Measurements from ENCODE around the gene NKX2-1. TPM values are rescaled to one million over a fixed set of nuclear protein-coding genes. Genes with fewer than 3 reads are reported as not detected.

Gene NKX2-1
- polyA plus RNA-seq, 1 of the 3 experiments (the other 2 are of a cell fraction), result not detected

- H3K4me3 ChIP-seq (ENCODE audit: low read depth in 2 of 2, low read length in 1 of 2), result no peak overlapping the region
- 4% methylated on average over 14 of the region's 14 CpGs for WGBS (ENCODE audit: low lambda C conversion rate)
- no peaks in the 10 kb centered on the region for H3K79me2 ChIP-seq (ENCODE audit: insufficient read depth)
- H3K9me3 ChIP-seq, result no peaks in the 10 kb centered on the region
- H3F3A ChIP-seq (replicated peaks; ENCODE audit: insufficient read depth), result no peaks in the 10 kb centered on the region
- no peak for TF ChIP-seq FOXM1 (IDR thresholded peaks at IDR 0.05; ENCODE audit: low read depth)
- no peak for TF ChIP-seq POLR2AphosphoS5 (IDR thresholded peaks at IDR 0.05; ENCODE audit: low read depth, low read length)
- TF ChIP-seq NRF1 (IDR thresholded peaks at IDR 0.05; ENCODE audit: low read depth, low read length), result no peak
- TF ChIP-seq SMC3 (IDR thresholded peaks at IDR 0.05; ENCODE audit: low read depth, low read length), result no peak
- TF ChIP-seq NFIC (IDR thresholded peaks at IDR 0.05; ENCODE audit: borderline replicate concordance), result no peak
- TF ChIP-seq TCF12 (IDR thresholded peaks at IDR 0.05), result no peak
- H4K20me1 ChIP-seq (ENCODE audit: insufficient read depth), result no peaks in the 10 kb centered on the region
- ChIA-PET CTCF (interaction anchor here (0.9 to 1.4 kb wide), 2 partner anchors 12 to 45 kb away, joined by 3 to 4 read pairs; no protein-coding TSS in a partner anchor), POLR2A (no interaction called here)
- H3K9me2 ChIP-seq, result no peaks in the 10 kb centered on the region
- DNase-seq, result peak; percentile 12
- H3K9ac ChIP-seq, result no peak overlapping the region
- no peak overlapping the region for H2AFZ ChIP-seq (ENCODE audit: low read depth)
- H3K27me3 ChIP-seq (ENCODE audit: insufficient read depth), result peaks cover 92% of the 10 kb centered on the region
- no peak overlapping the region for H3K27ac ChIP-seq (ENCODE audit: low read depth in 2 of 2, low read length in 1 of 2)
- no peaks in the 10 kb centered on the region for H3K4me1 ChIP-seq (ENCODE audit: control insufficient read depth in 1 of 2, insufficient read depth in 2 of 2, low read depth in 1 of 2, low read length in 1 of 2)
- no peaks in the 10 kb centered on the region for H3K36me3 ChIP-seq (replicated peaks in 1 of 2; ENCODE audit: control insufficient read depth in 1 of 2, insufficient read depth in 2 of 2, low read length in 1 of 2)
- no peak overlapping the region for H3K4me2 ChIP-seq
These were observed 10.7 kb downstream of the NKX2-1 start for GRCh38 chr14:36509069-36509917.

- POLR2A ChIA-PET, result no interaction called here
- WGBS (ENCODE audit: low lambda C conversion rate), result 6% methylated on average over 29 of the region's 32 CpGs
- DNase-seq, result peak; percentile 16
- Histone ChIP-seq H3K4me1 (ENCODE audit: control insufficient read depth in 1 of 2, insufficient read depth in 2 of 2, low read depth in 1 of 2, low read length in 1 of 2) (no peaks in the 10 kb centered on the region), H3K9me3 (no peaks in the 10 kb centered on the region), H3F3A (replicated peaks; ENCODE audit: insufficient read depth) (no peaks in the 10 kb centered on the region), H2AFZ (ENCODE audit: low read depth) (no peak overlapping the region), H3K9ac (no peak overlapping the region), H3K36me3 (replicated peaks in 1 of 2; ENCODE audit: control insufficient read depth in 1 of 2, insufficient read depth in 2 of 2, low read length in 1 of 2) (no peaks in the 10 kb centered on the region), H3K4me2 (no peak overlapping the region), H3K9me2 (no peaks in the 10 kb centered on the region), H3K27me3 (ENCODE audit: insufficient read depth) (peaks cover 92% of the 10 kb centered on the region), H3K27ac (ENCODE audit: low read depth in 2 of 2, low read length in 1 of 2) (no peak overlapping the region), H3K79me2 (ENCODE audit: insufficient read depth) (no peaks in the 10 kb centered on the region), H4K20me1 (ENCODE audit: insufficient read depth) (no peaks in the 10 kb centered on the region), H3K4me3 (ENCODE audit: low read depth in 2 of 2, low read length in 1 of 2) (no peak overlapping the region)
- CTCF ChIA-PET, result interaction anchor here (0.9 to 1.4 kb wide), 2 partner anchors 11 to 46 kb away, joined by 3 to 4 read pairs; no protein-coding TSS in a partner anchor
- TF ChIP-seq ELF1 (IDR thresholded peaks at IDR 0.05) (no peak), SMC3 (IDR thresholded peaks at IDR 0.05; ENCODE audit: low read depth, low read length) (no peak), NFIC (IDR thresholded peaks at IDR 0.05; ENCODE audit: borderline replicate concordance) (no peak), ZBTB33 (IDR thresholded peaks at IDR 0.05; ENCODE audit: borderline replicate concordance, low read depth) (no peak)
These were observed 11.5 kb downstream of the NKX2-1 start for GRCh38 chr14:36508418-36509068.

All from SK-N-SH (cell line).